Vagina (tissue), 2 donors: ENCODE measurements around the gene MT4.
A peak's percentile ranks its signal among the peaks of the same experiment; 100 is the strongest.

Source experiments
- CTCF ChIP-seq, 3 experiments: fragments of 450-650 bp in 2 of 3; fragments of 200-600 bp in 1 of 3; sonication (generic) in 1 of 3; IDR thresholded peaks; one replicate each; pipeline ENCODE4 v1.5.1; 2017 to 2019; ENCODE audit warnings: antibody characterized with exemption in 3 of 3, mild to moderate bottlenecking in 2 of 3, moderate library complexity in 2 of 3
- POLR2A ChIP-seq, 2 donors: fragments of 450-650 bp; IDR thresholded peaks; one replicate each; pipeline ENCODE4 v1.6.1; 2017; ENCODE audit warnings: antibody characterized with exemption in 2 of 2, mild to moderate bottlenecking in 2 of 2, moderate library complexity in 2 of 2
- POLR2AphosphoS5 ChIP-seq, 2 donors: sonication (generic); formaldehyde crosslinking; IDR thresholded peaks; one replicate each; pipeline ENCODE4 v1.9.0; 2017; ENCODE audit warnings: antibody characterized with exemption in 2 of 2, mild to moderate bottlenecking in 2 of 2, low read depth in 1 of 2; ENCODE audit not compliant: insufficient read depth in 1 of 2

GRCh38 chr16:56607109-56607618 lies 42.3 kb downstream of the MT4 start:
- TF ChIP-seq CTCF (IDR thresholded peaks at IDR 0.05) (no peak), POLR2AphosphoS5 (IDR thresholded peaks at IDR 0.05; ENCODE audit: insufficient read depth in 1 of 2, low read depth in 1 of 2) (peak; percentile 85 to 90), POLR2A (IDR thresholded peaks at IDR 0.05) (peak in 1 of 2 donors; percentile 4)
